Sigmoid colon (tissue), 4 donors: ENCODE data around the gene EFCAB8.

ENCODE experiments used
- CTCF ChIP-seq, 4 experiments: fragments of 450-650 bp in 3 of 4; fragments of 200-600 bp in 1 of 4; IDR thresholded peaks; one replicate each; pipeline ENCODE4 v1.5.1; 2016 to 2019; ENCODE audit warnings: antibody characterized with exemption in 4 of 4, mild to moderate bottlenecking in 3 of 4, moderate library complexity in 2 of 4
- EP300 ChIP-seq, 4 donors: sonication (generic); formaldehyde crosslinking; IDR thresholded peaks; one replicate each; pipeline ENCODE4 v1.6.1; 2017; ENCODE audit warnings: antibody characterized with exemption in 4 of 4
- POLR2A ChIP-seq, 2 donors: fragments of 450-650 bp; IDR thresholded peaks; one replicate each; pipeline ENCODE4 v1.6.1; 2016; ENCODE audit warnings: antibody characterized with exemption in 2 of 2, mild to moderate bottlenecking in 2 of 2, moderate library complexity in 2 of 2
- POLR2AphosphoS5 ChIP-seq, 4 donors: sonication (generic); formaldehyde crosslinking; IDR thresholded peaks; one replicate each; pipeline ENCODE4 v1.6.1; 2017; ENCODE audit warnings: antibody characterized with exemption in 4 of 4

GRCh38 chr20:32943490-32944052 lies 84.8 kb downstream of the EFCAB8 start:
- TF ChIP-seq POLR2A (IDR thresholded peaks at IDR 0.05) = no peak
- TF ChIP-seq EP300 (IDR thresholded peaks at IDR 0.05) = no peak
- TF ChIP-seq CTCF (IDR thresholded peaks at IDR 0.05) = no peak
- TF ChIP-seq POLR2AphosphoS5 (IDR thresholded peaks at IDR 0.05) = no peak
